GM10266 (cell line): ENCODE results near the gene RGS3.

Source experiments
- DNase-seq: peaks from one replicate; pipeline ENCODE4 v3.0.0; 2012; ENCODE audit errors: extremely low spot score
- TF ChIP-seq, protein P1 (sequence below): IDR thresholded peaks from 2 replicates; pipeline ENCODE4 v1.5.1; 2012; ENCODE audit warnings: mild to moderate bottlenecking, low read depth; ENCODE audit not compliant: control insufficient read depth, insufficient read depth; ENCODE audit errors: missing control alignments

The RGS3 gene

DNA sequence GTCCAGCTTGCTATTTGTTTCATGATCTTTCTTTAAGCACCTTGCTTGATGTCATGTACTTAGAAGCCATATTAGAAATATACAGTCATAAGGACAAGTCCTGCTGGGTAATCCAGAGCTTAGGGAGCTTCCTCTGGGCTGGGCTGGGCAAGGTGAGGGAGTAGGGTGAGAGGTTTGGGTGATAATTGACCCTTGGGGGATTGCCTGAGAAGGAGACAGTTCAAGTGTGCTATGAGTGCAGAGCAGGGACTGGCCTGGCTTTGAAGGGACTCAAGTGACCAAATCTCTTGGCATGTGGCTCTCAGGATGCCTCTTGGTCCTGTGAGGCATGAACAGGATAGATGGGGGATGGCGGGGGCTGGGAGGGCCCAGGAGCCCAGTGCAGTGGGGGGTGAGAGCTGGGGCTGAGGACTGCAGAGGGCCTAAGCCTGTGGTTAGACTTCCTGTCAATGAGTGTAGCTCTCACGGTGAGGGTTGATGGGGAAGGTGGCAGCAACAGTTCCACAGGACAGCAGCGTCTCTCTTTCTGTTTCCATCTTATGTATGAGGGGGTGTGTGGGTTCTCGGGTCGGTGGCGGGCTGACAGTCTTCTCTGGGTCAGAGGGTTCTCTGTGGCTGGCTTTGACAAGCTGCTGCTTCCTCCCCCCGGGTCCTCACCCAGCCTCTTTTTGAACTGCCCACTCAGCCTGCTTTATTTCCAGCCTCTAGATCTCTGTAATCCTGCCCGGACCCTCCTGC, 53.5 kb downstream of the RGS3 start:
- TF ChIP-seq, protein P1, sequence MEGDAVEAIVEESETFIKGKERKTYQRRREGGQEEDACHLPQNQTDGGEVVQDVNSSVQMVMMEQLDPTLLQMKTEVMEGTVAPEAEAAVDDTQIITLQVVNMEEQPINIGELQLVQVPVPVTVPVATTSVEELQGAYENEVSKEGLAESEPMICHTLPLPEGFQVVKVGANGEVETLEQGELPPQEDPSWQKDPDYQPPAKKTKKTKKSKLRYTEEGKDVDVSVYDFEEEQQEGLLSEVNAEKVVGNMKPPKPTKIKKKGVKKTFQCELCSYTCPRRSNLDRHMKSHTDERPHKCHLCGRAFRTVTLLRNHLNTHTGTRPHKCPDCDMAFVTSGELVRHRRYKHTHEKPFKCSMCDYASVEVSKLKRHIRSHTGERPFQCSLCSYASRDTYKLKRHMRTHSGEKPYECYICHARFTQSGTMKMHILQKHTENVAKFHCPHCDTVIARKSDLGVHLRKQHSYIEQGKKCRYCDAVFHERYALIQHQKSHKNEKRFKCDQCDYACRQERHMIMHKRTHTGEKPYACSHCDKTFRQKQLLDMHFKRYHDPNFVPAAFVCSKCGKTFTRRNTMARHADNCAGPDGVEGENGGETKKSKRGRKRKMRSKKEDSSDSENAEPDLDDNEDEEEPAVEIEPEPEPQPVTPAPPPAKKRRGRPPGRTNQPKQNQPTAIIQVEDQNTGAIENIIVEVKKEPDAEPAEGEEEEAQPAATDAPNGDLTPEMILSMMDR, result no peak
- DNase-seq, result peak; percentile 83

DNA sequence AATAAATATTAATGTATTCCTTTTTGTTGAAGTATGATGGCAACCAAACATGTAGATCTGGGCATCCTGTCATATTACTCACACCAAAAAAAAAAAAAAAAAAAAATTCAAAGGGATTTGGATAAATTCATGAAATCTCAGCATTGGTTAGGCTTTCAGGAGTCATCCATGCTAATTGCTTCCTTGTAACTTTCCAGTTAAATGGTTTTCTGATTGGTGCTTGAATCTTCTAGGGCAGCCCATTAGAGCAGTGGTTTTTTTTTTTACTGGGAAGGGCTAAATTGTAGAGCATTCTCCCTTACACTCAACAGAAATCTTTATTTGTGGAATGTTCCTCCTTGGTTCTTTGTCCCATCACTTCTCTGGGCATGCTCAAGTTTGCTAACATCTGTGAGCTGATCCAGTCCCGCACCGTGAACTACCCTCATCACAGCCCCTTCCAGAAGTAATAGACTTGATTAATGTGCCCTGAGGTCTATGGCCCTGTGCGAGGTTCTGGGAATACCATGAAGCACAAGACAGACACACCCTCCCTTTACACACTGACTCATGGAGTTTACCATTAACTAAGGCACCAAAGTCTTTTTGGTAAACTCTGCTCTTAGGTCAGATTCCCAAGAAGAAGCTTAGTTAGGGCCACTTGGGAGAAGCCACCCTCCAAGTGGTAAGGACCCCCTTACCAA, 56.0 kb downstream of the RGS3 start:
- no peak for DNase-seq
- TF ChIP-seq, protein P1, result no peak

DNA sequence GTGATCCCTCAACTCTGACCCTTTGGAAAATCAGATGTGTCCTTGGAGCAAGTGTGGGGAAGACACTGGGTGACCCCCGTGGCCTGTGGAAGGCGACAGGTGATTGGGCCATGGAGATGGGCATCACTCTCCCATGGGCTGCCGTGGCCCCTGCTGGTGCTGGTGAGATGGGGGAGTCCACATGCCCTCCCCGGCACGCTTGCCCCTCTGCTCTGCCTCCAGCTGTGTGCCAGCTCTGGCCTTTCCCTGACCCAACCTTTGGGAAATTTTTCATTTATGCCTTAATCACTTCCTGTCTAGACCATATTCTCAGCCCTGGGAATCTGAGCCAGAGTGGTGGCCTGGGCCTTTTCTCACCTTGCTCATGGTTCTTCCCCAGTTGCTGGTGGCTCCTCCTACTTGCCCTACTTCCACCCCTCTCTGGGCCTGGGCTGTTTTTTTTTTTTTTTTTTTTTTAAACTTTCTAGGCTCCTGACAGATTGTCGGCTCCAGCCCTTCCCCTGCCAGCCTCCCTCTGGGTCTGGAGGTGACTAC, 56.6 kb downstream of the RGS3 start:
- DNase-seq, result peak; percentile 55
- TF ChIP-seq, protein P1, result no peak

DNA sequence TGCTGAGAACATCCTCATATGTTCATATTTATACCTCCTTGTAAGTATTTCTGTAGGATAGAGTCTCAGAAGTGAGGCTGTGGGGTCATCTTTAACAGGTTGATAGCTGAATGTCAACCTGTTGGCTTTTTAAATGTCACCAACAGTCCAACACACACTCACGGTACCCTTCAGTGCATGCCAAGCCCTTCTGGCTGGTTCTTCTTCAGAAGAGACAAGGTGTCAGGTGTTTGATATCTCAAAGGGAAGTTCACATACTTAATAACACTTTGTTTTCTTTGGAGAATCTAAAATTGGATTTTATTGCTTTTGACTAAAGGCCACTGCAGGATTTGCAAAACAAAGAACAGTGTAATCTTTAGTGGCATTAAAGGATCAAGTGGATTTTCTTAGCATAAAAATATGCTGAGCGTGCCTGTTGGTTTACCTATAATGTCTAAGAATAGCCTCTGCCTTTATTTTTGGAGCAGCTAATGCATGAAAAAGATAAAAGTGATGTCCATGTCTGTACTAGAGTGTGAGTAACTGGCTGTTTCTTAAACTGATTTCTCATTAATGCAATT, 58.2 kb downstream of the RGS3 start:
- TF ChIP-seq, protein P1, result no peak
- no peak for DNase-seq

DNA sequence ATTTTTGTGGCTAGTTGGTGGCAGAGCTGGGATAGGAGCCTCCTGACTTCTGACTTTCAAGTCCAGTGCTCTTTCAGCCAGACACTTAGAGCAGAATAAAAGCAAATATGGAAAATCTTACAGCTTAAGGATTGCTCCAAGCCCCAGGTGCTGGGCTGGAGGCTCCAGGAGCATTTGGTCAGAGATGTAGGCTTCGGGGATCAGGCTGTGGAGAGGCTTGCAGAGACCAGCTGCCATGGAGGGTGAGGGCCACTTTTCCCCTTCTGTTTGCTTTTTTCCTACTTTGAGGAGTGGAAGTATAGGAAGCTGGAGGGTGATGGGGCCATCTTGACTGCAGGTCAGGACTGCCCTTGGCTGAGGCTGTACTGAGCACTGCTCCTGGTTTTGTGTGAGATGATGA, 58.9 kb downstream of the RGS3 start:
- TF ChIP-seq, protein P1, result no peak
- DNase-seq, result no peak

DNA sequence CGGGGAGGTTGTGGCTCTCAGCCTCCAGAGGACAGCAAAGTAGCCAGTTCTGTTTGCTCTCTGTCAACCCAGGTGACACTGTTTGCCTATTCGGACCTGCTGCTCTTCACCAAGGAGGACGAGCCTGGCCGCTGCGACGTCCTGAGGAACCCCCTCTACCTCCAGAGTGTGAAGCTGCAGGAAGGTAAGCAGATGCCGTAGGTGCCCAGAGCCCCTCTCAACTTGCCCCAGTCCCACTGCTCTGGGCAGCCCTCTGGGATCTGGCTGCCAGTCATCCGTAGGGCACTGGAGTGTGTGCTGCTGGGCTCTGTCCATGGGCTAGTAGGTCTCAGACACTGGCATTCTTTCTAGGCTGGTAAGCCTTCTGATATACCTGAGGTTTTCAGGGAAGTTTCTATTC, 59.3 kb downstream of the RGS3 start:
- TF ChIP-seq, protein P1, result no peak
- DNase-seq, result no peak
